HS-27A (cell line): ENCODE measurements around the gene RAB17.
"Not testable (repeated sequence)": the region's sequence is repeated elsewhere in the genome, so short reads cannot be mapped to it uniquely, and the experiment has no call there.

Experiments used
- DNase-seq: peaks from one replicate; pipeline ENCODE4 v3.0.0-alpha.2; 2012; ENCODE audit warnings: low read depth, missing footprints

RAB17 gene

GRCh38 chr2:237624565-237624964 is 34.0 kb upstream of the RAB17 start:
- DNase-seq = no peak

GRCh38 chr2:237623428-237624403 is 33.2 kb upstream of the RAB17 start:
- DNase-seq = no peak

GRCh38 chr2:237618449-237618848 is 27.9 kb upstream of the RAB17 start:
- no peak for DNase-seq

GRCh38 chr2:237617587-237617982 is 27.1 kb upstream of the RAB17 start:
- no peak for DNase-seq

- DNase-seq = no peak
These were observed 26.4 kb upstream of the RAB17 start for GRCh38 chr2:237616734-237617586.

- no peak for DNase-seq
These were observed 25.8 kb upstream of the RAB17 start for GRCh38 chr2:237616373-237616733.

- DNase-seq = no peak
These were observed 25.2 kb upstream of the RAB17 start for GRCh38 chr2:237615631-237616249.

- DNase-seq = no peak
These were observed 23.7 kb upstream of the RAB17 start for GRCh38 chr2:237614151-237614720.

GRCh38 chr2:237613679-237614078 is 23.1 kb upstream of the RAB17 start:
- no peak for DNase-seq

GRCh38 chr2:237612527-237613357 is 22.2 kb upstream of the RAB17 start:
- DNase-seq = no peak

GRCh38 chr2:237606522-237606921 is 16.0 kb upstream of the RAB17 start:
- DNase-seq = not testable (repeated sequence)

GRCh38 chr2:237604960-237605359 is 14.4 kb upstream of the RAB17 start:
- no peak for DNase-seq

- DNase-seq = no peak
These were observed 13.9 kb upstream of the RAB17 start for GRCh38 chr2:237604391-237604790.

GRCh38 chr2:237603718-237604362 is 13.3 kb upstream of the RAB17 start:
- no peak for DNase-seq

GRCh38 chr2:237603049-237603717 is 12.6 kb upstream of the RAB17 start:
- DNase-seq = no peak

- DNase-seq = no peak
These were observed 11.9 kb upstream of the RAB17 start for GRCh38 chr2:237602409-237602808.

GRCh38 chr2:237601453-237602116 is 11.1 kb upstream of the RAB17 start:
- no peak for DNase-seq

GRCh38 chr2:237600205-237600846 is 9.8 kb upstream of the RAB17 start:
- no peak for DNase-seq
